Activated CD4-positive, alpha-beta T cell treated with anti-CD3 and anti-CD28 coated beads, Interleukin-2, amount 50 U/mL, for 16 hours (primary cell): ENCODE results near the gene TAP1.

Experiments used
- DNase-seq: peaks from one replicate; pipeline ENCODE4 v3.0.0-alpha.2; 2020

The TAP1 gene

GRCh38 chr6:32796848-32797776, 56.4 kb downstream of the TAP1 start:
- DNase-seq: peak; percentile 71
